Hepatocyte (in vitro differentiated cells): ENCODE results near the gene GRM1.

ENCODE experiments used
- EZH2 ChIP-seq: fragments of 200-600 bp; sonication (generic); IDR thresholded peaks from 2 replicates; pipeline ENCODE4 v1.6.1; 2016; ENCODE audit warnings: antibody characterized with exemption, mild to moderate bottlenecking, borderline replicate concordance
- EZH2phosphoT487 ChIP-seq: fragments of 200-600 bp; sonication (generic); IDR thresholded peaks from one replicate; pipeline ENCODE4 v1.6.1; 2018; ENCODE audit warnings: antibody characterized with exemption, mild to moderate bottlenecking, low read depth, moderate library complexity; ENCODE audit not compliant: unreplicated experiment, severe bottlenecking
- TF ChIP-seq, protein P1 (sequence below): fragments of 200-600 bp; sonication (generic); IDR thresholded peaks from 2 replicates; pipeline ENCODE4 v1.5.1; 2016; ENCODE audit warnings: antibody characterized with exemption, mild to moderate bottlenecking; ENCODE audit not compliant: poor library complexity

DNA sequence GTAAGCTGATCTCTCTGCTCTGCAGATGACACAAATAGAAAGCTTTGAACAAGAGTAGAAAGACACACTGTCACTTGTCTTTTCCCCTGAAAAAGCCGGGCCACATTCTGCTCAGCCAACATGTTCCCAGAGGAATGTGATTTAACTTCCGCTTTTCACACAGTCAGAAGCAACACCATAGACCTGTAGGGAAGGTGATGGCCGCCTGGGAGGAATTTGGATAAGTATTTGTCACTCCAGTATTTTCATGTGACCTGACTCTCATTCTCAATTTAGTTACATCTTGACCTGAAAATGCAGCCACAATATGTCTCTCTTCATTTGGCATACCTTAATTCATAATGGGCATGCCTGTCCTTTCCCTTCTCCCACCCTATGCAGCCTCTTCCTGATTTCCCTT is 2.0 kb upstream of the GRM1 start:
- TF ChIP-seq, protein P1, sequence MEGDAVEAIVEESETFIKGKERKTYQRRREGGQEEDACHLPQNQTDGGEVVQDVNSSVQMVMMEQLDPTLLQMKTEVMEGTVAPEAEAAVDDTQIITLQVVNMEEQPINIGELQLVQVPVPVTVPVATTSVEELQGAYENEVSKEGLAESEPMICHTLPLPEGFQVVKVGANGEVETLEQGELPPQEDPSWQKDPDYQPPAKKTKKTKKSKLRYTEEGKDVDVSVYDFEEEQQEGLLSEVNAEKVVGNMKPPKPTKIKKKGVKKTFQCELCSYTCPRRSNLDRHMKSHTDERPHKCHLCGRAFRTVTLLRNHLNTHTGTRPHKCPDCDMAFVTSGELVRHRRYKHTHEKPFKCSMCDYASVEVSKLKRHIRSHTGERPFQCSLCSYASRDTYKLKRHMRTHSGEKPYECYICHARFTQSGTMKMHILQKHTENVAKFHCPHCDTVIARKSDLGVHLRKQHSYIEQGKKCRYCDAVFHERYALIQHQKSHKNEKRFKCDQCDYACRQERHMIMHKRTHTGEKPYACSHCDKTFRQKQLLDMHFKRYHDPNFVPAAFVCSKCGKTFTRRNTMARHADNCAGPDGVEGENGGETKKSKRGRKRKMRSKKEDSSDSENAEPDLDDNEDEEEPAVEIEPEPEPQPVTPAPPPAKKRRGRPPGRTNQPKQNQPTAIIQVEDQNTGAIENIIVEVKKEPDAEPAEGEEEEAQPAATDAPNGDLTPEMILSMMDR: no peak
- TF ChIP-seq EZH2 (no peak), EZH2phosphoT487 (no peak)
